ENCODE results near the gene ADM5.
"Not testable (repeated sequence)": the region's sequence is repeated elsewhere in the genome, so short reads cannot be mapped to it uniquely, and the experiment has no call there.

GRCh38 chr19:49719420-49719819, 30.0 kb downstream of the ADM5 start:
- not testable (repeated sequence) for TF ChIP-seq CTCF, POLR2A (IDR thresholded peaks at IDR 0.05)

Measured in thyroid gland (tissue), 4 donors.